OCI-LY7 (cell line): ENCODE results near the gene SWSAP1.

Experiments used
- EZH2phosphoT487 ChIP-seq: fragments of 200-600 bp; sonication (generic); IDR thresholded peaks from 2 replicates; pipeline ENCODE4 v1.6.1; 2018; ENCODE audit warnings: low read depth, borderline replicate concordance, mild to moderate bottlenecking, mixed run types, antibody characterized with exemption, low read length, moderate library complexity, mixed read lengths
- TF ChIP-seq, protein P1 (sequence below): fragments of 200-600 bp; sonication (generic); conservative IDR thresholded peaks from 2 replicates; pipeline ENCODE4 v1.5.1; 2014; ENCODE audit warnings: mild to moderate bottlenecking, antibody characterized with exemption, low read length, moderate library complexity, mixed read lengths

DNA sequence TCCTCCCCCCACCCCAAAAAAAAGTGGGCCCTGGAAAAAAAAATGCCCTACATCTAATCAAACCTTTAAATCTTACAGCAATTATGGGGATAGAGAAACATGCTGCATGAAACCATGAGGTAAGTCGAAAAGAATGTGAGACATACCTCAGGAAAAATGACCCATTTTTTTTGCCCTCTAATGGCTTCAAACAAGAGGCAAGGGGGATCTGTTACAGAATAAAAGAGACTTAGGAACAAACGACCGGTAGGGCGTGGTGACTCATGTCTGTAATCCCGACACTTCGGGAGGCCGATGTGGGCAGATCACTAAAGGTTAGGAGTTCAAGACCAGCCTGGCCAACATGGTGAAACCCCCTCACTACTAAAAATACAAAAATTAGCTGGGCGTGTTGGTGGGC, 36.2 kb downstream of the SWSAP1 start:
- TF ChIP-seq, protein P1, sequence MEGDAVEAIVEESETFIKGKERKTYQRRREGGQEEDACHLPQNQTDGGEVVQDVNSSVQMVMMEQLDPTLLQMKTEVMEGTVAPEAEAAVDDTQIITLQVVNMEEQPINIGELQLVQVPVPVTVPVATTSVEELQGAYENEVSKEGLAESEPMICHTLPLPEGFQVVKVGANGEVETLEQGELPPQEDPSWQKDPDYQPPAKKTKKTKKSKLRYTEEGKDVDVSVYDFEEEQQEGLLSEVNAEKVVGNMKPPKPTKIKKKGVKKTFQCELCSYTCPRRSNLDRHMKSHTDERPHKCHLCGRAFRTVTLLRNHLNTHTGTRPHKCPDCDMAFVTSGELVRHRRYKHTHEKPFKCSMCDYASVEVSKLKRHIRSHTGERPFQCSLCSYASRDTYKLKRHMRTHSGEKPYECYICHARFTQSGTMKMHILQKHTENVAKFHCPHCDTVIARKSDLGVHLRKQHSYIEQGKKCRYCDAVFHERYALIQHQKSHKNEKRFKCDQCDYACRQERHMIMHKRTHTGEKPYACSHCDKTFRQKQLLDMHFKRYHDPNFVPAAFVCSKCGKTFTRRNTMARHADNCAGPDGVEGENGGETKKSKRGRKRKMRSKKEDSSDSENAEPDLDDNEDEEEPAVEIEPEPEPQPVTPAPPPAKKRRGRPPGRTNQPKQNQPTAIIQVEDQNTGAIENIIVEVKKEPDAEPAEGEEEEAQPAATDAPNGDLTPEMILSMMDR, result no peak
- TF ChIP-seq EZH2phosphoT487, result no peak
